HG02973 (cell line): Measurements from ENCODE around the gene MUC12.
"Not testable (repeated sequence)": the region's sequence is repeated elsewhere in the genome, so short reads cannot be mapped to it uniquely, and the experiment has no call there.

ENCODE experiments used
- ATAC-seq: cut with Tn5 transposase; IDR thresholded peaks from one replicate; pipeline ENCODE4 v1.9.1; 2021; ENCODE audit warnings: moderate library complexity; ENCODE audit not compliant: unreplicated experiment

The MUC12 gene

DNA sequence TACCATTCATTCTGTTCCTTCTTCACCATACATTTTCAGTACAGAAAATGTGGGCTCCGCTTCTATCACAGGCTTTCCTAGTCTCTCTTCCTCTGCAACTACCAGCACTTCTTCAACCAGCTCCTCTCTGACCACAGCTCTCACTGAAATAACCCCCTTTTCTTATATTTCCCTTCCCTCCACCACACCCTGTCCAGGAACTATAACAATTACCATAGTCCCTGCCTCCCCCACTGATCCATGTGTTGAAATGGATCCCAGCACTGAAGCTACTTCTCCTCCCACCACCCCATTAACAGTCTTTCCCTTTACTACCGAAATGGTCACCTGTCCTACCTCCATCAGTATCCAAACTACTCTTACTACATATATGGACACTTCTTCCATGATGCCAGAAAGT, 9.5 kb upstream of the MUC12 start:
- ATAC-seq: no peak

DNA sequence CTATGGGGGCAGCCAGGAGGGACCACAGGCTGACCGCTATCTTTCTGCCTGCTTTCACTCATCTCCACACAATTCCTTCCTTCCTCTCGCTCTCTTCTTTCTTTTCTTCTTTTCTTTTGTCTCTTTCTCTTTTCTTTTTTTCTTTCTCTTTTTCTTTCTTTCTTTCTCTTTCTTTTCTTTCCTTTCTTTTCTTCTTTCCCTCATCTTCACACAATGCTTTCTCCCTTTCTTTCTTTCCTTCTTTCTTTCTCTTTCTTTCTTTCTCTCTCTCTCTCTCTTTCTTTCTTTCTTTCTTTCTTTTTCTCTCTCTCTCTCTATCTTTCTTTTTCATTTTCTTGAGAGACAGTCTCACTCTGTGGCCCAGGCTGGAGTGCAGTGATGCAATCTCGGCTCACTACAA, 6.8 kb upstream of the MUC12 start:
- ATAC-seq: no peak

- no peak for ATAC-seq
Observed at GRCh38 chr7:100963386-100963785, 6.0 kb upstream of the MUC12 start.

GRCh38 chr7:100963874-100964273, 5.5 kb upstream of the MUC12 start:
- ATAC-seq: no peak

DNA sequence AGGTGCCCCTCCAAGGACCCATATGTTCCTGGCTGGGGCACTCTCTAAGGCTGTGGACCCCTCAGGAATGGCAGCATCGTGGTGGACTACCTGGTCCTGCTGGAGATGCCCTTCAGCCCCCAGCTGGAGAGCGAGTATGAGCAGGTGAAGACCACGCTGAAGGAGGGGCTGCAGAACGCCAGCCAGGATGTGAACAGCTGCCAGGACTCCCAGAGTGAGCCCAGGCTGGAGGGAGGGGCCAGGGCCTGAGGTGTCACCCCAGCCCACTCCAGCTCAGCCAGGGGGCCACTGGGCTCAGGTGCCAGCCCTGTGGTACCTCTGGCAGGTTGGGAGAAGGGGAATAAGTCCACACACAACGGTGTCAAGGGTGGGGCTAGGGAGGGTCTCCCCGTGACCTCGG, 4.7 kb upstream of the MUC12 start:
- no peak for ATAC-seq

DNA sequence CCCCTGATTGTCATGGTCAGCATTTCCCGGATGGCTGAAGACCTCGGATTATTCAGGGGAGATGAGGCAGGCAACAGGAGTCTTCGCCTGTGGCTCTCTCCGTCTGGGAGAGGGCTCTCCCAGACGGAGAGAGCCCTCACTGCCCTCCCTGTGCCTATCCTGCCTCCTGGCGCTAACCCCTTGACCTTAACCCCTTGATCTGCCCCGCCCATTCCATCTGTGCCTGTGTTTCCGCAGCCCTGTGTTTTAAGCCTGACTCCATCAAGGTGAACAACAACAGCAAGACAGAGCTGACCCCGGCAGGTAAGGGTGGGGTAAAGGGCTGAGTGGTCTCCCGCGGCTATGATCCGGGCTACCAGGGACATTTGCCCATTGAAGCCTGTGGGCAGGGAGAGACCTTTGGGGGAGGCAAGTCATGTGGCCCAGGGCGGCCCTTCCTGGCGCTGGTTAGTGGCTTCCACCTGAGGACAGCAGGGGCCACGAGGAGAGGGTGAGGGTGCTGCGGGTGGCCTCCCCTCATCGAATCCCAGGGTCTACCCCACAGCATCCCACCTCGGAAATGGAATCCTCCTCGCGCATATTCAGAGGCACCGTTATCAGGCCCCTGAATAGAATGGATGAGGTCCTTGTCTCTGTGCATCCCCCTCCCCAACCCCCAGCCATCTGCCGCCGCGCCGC, 4.2 kb upstream of the MUC12 start:
- ATAC-seq: no peak

- no peak for ATAC-seq
Observed at GRCh38 chr7:100965723-100966541, 3.4 kb upstream of the MUC12 start.

DNA sequence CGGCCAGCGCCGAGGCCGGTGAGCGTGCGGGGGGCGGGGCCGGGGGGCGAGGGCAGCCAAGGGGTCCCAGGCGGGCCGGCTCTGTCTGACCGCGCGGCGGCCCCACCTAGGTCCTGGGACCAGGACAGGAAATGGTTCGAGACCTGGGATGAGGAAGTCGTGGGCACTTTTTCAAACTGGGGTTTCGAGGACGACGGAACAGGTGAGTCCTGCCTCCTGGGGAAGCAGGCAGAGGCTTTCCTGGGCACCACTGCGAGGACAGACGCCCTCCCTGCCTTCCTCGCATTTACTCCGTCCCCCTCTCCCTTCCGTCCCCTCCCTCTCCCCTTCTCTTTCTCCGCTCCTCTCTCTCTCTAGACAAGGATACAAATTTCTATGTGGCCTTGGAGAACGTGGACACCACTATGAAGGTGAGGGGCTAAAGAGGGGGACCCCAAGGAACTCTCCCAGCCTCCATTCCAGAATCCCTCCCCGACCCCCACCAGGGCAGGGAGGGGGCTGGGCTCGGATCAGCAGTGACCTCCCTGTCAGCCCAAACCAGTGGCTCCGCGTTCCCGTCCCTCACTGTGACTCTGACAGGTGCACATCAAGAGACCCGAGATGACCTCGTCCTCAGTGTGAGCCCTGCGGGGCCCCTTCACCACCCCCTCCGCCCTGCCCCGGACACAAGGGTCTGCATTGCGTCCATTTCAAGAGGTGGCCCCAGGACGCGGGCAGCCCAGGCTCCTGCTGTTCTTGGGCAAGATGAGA, 2.6 kb upstream of the MUC12 start:
- no peak for ATAC-seq

DNA sequence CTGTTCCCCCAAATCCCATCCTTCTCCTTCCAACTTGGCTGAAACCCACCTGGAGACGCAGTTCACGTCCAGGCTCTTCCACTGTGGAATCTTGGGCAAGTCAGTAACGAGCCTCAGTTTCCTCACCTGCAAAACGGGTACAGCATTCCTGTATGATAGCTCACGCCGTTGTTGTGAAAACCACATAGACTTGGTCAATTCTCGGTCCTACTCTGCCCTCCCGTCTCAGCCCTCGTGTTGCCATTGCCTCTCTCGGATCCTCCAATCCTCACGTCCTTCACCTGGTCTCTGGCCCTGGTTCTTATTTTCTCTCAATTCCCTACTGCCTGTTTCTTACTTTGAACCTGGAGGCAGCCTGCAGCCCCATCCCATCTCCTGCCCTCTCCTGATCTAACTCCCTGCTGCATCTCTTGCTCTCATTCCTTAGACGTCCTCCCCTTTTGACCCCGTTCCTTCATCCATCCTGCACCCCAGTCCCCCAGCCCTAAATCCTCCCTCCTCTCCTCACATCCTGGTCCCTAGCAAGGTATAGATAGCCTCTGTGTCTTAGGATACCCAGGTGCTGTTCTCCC, 2.0 kb upstream of the MUC12 start:
- no peak for ATAC-seq

DNA sequence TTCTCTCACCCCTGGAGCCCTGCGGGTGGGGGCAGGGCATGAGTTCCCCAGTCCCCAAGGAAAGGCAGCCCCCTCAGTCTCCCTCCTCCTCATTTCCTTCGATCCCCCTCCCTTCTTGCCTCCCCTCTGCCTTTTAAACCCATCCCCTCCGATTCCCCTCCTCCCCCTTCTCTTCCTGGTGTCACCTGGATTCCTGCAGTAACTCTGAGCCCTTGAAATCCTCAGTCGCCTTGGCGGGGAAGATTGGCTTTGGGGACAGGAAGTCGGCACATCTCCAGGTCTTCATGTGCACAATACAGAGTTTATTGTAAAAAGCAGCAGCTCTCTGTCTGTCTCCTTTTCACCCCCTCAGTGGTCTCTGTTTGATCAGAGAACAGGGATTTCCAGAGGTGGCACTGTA, 1.3 kb upstream of the MUC12 start:
- ATAC-seq: no peak

- ATAC-seq: no peak
Observed at GRCh38 chr7:100968650-100969049, 715 bp upstream of the MUC12 start.

- ATAC-seq: no peak
Observed at GRCh38 chr7:100971111-100972001, 2.0 kb downstream of the MUC12 start.

- no peak for ATAC-seq
Observed at GRCh38 chr7:100972002-100972347, 2.6 kb downstream of the MUC12 start.

GRCh38 chr7:100974021-100974420, 4.7 kb downstream of the MUC12 start:
- no peak for ATAC-seq

DNA sequence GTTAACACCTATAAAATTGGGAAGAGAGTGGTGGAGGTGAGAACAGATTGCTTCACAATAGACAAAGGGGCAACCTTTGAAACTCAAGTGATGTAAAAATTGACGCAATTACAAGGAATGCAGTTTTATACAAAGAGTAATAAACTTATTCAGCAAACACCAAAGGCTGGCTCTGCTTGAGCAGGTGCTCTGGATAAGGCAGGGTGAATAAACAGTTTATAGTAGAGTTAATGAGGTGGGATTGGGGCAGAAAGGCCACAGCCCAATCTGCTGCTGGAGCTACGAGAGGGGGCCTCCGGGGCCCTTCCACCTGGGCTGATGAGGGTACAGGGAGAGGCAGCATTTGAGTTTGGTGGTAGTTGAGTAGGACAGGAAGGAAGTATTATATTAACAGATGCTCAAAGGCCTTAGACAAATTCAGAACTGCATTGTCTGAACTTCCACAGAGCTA, 6.0 kb downstream of the MUC12 start:
- no peak for ATAC-seq

GRCh38 chr7:100978300-100978699, 8.9 kb downstream of the MUC12 start:
- no peak for ATAC-seq

DNA sequence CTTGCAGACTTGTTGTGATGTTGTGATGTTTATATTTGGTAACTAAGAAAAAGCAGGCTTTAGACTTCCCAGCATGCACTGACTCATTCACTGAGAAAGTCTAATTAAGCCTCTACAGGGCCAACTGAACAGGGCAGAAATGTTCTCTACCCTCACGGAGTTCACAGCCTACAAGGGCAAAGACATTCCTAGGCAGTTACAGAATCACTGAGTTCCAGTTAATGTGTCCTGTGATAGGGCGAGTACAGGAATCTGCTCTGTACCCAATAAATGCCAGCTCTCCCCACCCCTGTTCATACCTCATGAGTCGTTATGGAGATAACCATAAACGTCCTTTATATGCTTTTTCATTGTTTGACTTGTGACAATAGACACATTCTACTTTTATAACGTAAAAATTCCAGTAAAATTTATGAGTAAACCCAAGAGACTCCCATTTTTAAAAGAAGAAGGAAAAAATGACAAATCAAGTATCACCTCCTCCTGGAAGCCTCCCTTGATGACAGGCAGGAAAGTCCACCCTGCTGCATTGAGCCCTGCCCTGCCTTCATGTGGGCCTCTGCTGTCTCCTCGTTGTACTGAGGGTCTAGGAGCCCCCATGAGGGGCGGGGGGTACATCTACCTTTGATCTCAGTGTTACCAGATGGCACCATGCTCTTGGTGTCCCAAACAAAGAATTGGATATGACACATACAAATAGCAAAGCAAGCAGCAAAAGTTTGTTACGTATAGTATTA, 14.3 kb downstream of the MUC12 start:
- ATAC-seq: no peak

DNA sequence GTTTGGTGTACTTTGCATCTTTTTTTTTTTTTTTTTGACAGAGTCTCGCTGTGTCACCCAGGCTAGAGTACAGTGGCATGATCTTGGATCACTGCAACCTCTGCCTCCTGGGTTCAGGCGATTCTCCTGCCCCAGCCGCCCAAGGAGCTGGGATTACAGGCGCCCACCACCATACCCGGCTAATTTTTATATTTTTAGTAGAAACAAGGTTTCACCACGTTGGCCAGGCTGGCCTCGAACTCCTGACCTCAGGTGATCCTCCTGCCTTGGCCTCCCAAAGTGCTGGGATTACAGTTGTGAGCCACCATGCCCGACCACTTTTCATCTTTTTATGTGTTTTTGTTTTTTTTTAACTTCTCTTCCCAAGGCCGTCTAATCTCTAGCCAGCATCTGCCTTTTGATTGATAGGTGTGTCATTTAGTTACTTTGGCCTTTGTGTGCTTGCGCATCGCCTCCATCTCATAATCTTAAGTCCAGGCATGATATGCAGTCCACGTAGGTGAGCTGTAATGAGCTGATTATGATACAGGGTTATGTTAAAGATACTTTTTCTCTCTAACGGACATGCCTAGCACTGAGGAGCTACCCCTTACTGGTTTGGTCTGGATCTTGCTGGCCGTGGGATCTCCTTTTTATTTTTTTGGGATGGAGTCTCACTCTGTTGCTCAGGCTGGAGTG, 15.0 kb downstream of the MUC12 start:
- ATAC-seq: not testable (repeated sequence)
